Stimulated activated CD8-positive, alpha-beta memory T cell treated with anti-CD3 and anti-CD28 coated beads, Interleukin-15, amount 100 ng/mL, for 48 hours (primary cell): ENCODE measurements around the gene CCDC196.

Experiments
- DNase-seq, 2 donors: peaks; one replicate each; pipeline ENCODE4 v3.0.0-alpha.2; 2020; ENCODE audit warnings: low read depth in 2 of 2

The CCDC196 gene

GRCh38 chr14:66485910-66486421 is at the start of gene CCDC196:
Gene CCDC196, plus strand, starts transcription at chr14:66486371. Its CDS starts 132 bp downstream, at chr14:66486503.
- DNase-seq = no peak

DNA sequence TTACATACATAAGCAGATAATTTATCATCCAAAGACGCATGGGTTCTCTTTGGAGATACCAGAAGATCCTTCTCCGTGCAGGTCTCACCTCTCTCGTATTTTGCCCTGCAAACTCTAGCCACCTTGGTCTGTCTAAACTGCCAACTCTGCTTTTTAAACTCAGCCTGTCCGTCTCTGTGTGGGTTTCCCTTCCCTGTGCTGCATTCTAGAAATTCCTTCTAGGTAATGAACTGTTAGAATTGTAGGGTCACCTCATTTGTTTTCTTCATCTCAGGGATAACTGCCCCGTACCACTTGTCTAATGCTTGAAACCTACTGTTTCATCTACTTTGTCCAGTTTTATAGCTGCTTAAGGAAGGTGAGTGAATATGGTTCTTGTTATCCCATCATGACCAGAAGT is 45.4 kb upstream of the CCDC196 start:
- DNase-seq = no peak

GRCh38 chr14:66442953-66443571 is 43.1 kb upstream of the CCDC196 start:
- no peak for DNase-seq

- no peak for DNase-seq
Observed at GRCh38 chr14:66443785-66444184, 42.4 kb upstream of the CCDC196 start.

DNA sequence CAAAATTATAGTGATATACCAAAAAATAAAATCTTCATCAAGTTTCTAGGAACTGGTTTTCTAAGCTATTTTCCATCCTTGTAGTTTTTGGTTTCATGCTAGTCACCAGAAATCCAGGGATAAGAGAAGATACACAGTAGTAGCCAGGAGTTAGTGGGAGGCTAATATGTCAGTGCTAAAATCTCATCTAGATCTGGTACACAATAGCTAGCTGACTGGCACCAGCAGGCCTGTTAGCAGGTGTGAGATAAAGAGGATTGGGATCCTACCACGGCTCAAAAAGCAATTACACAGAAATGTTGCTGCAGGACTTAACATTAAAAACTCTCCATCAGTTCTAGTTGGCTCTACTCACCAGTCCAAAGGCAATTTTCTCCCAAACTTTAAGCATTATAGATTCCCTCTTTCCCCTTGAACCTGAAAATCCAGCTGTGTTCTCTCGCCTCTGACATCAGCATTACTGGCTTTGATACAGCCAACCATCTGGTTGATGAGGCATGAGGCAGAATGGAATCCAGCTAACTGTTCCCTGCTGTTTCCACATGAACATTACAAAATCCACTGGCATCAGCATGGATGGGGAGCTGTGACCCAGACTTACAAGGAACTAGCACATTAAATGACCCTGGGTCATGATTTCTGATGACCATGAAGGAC is 41.8 kb upstream of the CCDC196 start:
- no peak for DNase-seq

- no peak for DNase-seq
Observed at GRCh38 chr14:66445936-66446335, 40.2 kb upstream of the CCDC196 start.

DNA sequence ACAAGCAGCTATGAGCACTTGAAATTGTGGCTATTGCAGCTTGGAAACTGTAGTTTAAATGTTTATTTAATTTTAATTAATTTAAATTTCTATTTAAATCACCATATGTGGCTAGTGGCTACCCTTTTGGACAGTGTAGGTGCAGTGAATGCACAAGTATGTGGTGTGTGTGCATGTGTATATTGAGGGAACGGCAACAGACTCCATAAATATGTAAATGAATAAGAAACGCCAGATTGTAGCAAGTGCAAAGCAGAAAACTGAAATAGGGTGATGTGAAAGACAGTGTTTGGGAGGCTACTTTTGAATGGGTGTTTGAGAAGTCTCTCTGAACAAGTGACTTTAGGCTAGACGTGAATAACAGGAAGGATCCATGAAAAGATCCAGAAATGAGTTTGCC is 32.7 kb upstream of the CCDC196 start:
- DNase-seq = no peak

DNA sequence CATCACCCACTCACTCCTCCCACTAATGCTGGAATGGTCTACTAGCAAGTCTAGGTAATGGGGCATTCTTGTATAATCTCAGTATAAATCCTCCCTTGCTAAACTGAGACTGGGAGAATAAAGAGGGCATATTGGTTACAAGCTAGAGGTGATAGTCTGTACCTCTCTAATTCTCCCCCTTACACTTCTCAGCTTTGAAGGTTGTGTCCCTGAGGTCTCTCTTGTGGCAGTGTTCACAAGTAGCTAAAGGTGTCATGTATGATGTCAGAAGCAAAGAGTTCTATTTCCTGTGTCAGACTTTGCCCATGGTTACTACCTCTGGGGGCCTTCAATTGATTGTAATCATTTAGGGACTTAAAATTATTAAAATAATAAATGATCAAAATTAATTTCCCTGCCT is 26.6 kb upstream of the CCDC196 start:
- DNase-seq = no peak

DNA sequence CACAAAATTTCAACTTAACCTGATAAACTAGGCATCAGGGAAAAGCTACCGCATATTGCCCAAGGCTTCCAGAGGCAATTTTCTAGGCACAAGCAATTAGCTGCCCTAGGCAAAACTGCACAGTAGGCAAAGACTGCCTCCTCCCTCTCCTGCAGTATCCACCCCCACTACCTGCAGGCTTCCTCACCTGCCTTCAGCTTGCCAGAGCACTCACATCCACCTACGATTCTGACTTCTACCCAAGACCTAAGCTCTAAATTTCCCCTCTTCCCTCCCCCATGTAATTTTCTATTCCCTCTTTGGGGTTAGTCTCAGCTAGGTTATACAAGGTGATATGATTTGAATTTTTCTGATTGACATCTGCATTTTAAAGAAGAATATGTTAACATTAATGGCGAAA is 21.9 kb upstream of the CCDC196 start:
- DNase-seq = no peak

DNA sequence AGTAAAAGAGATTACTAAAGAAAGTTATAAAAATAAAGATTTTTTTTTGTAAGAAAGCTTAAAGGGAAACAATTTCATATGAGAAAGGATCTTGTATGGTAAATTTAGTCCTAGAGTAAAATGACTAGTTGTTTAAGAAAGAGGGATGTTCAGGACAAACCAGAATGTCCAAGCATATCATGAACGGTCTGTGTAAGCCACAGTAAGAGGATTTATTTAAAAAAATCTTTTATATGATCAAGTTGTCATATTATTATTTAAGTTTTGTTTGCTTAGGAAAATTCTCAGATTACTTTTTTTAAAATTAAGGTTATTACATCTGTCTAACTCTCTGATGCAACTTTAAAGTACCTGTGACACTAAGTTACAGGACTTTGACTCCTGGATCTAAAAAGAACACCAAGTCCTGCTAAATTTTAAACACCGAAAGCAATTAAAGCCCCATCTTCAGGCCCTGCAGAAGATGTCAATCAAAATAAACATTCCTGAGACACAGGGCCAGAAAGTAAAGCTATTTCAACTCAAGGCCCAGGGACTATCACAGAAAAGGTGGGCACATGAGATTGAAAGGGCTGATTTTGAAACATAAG is 17.3 kb upstream of the CCDC196 start:
- no peak for DNase-seq

DNA sequence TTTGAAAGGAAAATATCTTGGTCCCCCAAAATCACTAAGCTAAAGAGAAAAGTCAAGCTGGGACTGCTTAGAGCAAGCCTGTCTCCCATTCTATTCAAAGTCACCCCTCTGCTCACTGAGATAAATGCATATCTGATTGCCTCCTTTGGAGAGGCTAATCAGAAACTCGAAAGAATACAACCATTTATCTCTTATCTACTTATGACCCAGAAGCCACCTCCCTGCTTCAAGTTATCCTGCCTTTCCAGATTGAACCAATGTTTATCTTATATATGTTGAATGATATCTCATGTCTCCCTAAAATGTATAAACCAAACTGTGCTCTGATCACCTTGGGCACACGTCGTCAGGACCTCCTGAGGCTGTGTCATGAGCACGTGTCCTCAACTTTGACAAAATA is 14.6 kb upstream of the CCDC196 start:
- DNase-seq = no peak

GRCh38 chr14:66472251-66472650 is 13.9 kb upstream of the CCDC196 start:
- no peak for DNase-seq

GRCh38 chr14:66473223-66473622 is 12.9 kb upstream of the CCDC196 start:
- no peak for DNase-seq

DNA sequence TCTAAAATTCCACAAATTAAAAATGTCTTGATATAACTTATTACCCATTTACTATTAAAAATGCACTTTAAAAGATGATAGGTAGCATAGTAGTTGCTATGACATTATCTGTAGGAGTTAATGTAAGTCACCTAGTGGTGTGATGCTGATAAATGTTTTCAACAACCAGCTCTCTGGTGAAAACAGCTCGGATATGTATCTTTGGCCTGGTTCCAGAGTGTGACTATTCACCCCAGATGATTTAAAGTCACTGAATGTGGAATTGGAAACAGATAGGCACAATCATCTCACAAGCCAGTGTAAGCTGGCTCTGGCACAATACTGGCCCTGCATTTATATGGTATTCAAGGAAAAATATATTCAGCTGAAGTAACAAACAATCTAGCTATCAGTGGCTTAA is 9.2 kb upstream of the CCDC196 start:
- DNase-seq = no peak

DNA sequence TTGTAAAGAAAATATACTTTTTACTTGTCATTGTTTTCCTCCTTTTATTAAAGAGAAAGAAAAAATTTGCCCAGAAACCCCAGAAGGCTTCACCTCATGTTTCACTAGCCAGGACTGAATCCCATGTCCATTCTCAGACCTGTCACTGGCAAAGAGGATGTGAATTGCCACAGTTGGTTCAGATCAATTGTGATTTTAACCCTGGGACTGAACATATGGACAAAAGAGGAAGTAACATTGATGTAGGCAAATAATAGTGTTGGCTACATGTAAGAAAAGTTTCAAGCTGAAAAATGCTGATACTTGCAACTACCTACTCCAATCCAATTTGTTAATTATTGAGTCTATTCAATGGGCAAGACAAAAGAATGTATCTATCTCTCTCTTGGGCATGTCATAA is 8.6 kb upstream of the CCDC196 start:
- no peak for DNase-seq

DNA sequence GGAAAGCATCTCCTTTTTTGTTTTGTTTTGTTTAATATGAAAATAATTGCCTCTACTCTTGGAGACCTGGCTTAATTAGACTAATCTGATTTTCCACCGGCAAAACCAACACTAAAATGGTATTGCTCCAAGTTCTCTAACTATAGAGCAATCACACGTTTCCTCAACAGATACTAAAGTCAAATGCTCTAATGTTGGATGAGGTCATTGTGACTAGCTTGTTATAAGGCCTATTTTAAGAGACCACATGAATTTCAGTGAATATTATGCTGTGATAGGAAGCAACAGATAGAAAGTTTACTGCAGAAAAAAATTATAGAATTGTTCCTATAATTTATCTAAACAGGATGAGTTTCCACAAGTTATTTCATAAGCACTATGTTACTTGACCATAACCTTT is 3.3 kb upstream of the CCDC196 start:
- DNase-seq = no peak

DNA sequence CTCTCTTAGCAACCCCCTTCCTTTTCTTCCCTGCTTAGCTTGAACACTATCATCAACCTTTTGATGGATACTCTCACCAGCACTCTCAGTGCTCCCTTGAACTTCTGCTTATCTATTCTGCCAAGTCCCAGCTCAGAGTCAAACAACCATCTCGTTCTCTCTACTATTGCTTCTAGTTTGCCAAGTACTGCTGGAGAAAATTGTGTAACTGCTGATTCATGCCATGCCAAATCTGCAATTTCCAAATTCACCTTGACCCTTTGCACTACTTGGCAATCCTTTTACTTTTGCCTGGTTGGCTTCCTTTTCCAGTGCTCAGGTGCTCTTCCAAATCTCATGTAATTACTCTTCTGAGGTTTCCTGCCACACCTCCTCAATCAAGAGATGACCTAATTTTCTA is 2.8 kb upstream of the CCDC196 start:
- DNase-seq = no peak

DNA sequence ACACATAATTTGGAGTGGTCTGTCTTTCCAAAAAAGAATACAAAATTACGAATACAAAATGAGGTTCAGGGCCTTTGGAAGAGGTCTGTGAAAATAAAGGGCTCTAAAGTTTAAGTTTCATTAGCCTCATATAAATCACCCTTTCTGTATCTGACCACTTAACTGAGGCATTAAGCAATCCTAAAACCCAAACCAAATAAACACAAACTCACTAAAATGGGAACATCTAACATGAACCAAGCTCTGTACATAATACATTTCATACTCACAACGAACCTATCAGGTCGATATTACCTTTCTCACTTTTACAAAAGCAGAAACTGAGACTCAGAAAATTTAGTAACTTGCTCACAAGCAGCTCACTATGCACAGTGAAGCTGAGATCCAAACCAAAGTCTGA is 1.1 kb upstream of the CCDC196 start:
- no peak for DNase-seq

GRCh38 chr14:66487164-66487563 is 993 bp downstream of the CCDC196 start:
- no peak for DNase-seq

GRCh38 chr14:66490143-66491111 is 4.3 kb downstream of the CCDC196 start:
- DNase-seq = no peak

- no peak for DNase-seq
Observed at GRCh38 chr14:66493750-66494149, 7.6 kb downstream of the CCDC196 start.
